Measurements from ENCODE around the gene TMSB4X. TPM values are rescaled to one million over a fixed set of nuclear protein-coding genes. Genes with fewer than 3 reads are reported as not detected.

The TMSB4X gene
- total RNA-seq, 1 experiment from 2014 or later = 1,095 TPM

DNA sequence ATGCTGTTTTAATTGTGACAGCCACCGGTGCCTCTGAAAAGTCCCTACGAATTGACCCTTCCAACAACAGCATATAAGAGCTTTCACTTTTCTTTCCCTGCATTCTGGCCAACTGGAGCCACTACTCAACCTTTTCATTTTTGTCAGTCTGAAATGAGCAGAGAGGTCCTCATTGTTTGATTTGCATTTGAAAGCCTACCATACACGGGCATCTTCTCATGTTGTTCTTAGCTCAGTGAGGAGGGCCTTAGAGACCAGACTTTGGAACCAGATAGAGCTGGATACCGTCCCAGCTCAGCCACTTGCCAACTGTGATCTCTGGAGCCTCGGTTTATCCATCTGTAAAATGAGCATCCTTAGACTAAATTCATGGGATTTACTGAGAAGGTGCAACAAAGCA lies 16.9 kb upstream of the TMSB4X start:
- Mint-ChIP-seq H3K4me3 (ENCODE audit: unreplicated experiment) (no peak overlapping the region), H3K27ac (ENCODE audit: unreplicated experiment) (no peak overlapping the region), H3K27me3 (ENCODE audit: insufficient read depth, unreplicated experiment) (no peaks in the 10 kb centered on the region), H3K4me1 (ENCODE audit: low read depth, unreplicated experiment) (no peaks in the 10 kb centered on the region), H3K9me3 (ENCODE audit: unreplicated experiment) (no peaks in the 10 kb centered on the region), H3K36me3 (ENCODE audit: insufficient read depth, unreplicated experiment) (no peaks in the 10 kb centered on the region)
- Histone ChIP-seq H3K4me3 (ENCODE audit: low read depth, low read length) (no peak overlapping the region), H3K27me3 (replicated peaks; ENCODE audit: control insufficient read depth, insufficient read depth, low read length) (no peaks in the 10 kb centered on the region), H3K4me1 (0 out of 2 replicates have a peak, but pooled peaks cover 6% of the 10 kb centered on the region), H3K9me3 (no peaks in the 10 kb centered on the region), H3K36me3 (ENCODE audit: control insufficient read depth, insufficient read depth, low read length) (no peaks in the 10 kb centered on the region)
- BruUV-seq (replicated peaks) = no TSS peak
- intact Hi-C loops (cut with micrococcal nuclease; ENCODE audit: unreplicated experiment) = no loop called here
- POLR2A ChIA-PET = no interaction called here
- CTCF ChIA-PET = no interaction called here
- TF ChIP-seq, protein P1, sequence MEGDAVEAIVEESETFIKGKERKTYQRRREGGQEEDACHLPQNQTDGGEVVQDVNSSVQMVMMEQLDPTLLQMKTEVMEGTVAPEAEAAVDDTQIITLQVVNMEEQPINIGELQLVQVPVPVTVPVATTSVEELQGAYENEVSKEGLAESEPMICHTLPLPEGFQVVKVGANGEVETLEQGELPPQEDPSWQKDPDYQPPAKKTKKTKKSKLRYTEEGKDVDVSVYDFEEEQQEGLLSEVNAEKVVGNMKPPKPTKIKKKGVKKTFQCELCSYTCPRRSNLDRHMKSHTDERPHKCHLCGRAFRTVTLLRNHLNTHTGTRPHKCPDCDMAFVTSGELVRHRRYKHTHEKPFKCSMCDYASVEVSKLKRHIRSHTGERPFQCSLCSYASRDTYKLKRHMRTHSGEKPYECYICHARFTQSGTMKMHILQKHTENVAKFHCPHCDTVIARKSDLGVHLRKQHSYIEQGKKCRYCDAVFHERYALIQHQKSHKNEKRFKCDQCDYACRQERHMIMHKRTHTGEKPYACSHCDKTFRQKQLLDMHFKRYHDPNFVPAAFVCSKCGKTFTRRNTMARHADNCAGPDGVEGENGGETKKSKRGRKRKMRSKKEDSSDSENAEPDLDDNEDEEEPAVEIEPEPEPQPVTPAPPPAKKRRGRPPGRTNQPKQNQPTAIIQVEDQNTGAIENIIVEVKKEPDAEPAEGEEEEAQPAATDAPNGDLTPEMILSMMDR (IDR thresholded peaks at IDR 0.05; ENCODE audit: insufficient read depth in 1 of 2, low read depth in 1 of 2, low read length in 1 of 2, severe bottlenecking in 1 of 2, unreplicated experiment in 1 of 2) = no peak
- no peak for DNase-seq

- Histone ChIP-seq H3K9me3 (no peaks in the 10 kb centered on the region), H3K4me3 (ENCODE audit: low read depth, low read length) (no peak overlapping the region), H3K36me3 (ENCODE audit: control insufficient read depth, insufficient read depth, low read length) (no peaks in the 10 kb centered on the region), H3K27me3 (replicated peaks; ENCODE audit: control insufficient read depth, insufficient read depth, low read length) (no peaks in the 10 kb centered on the region), H3K4me1 (0 out of 2 replicates have a peak, but pooled peaks cover 6% of the 10 kb centered on the region)
- H3K36me3 Mint-ChIP-seq (ENCODE audit: insufficient read depth, unreplicated experiment) = no peaks in the 10 kb centered on the region
- H3K4me1 Mint-ChIP-seq (ENCODE audit: low read depth, unreplicated experiment) = no peaks in the 10 kb centered on the region
- intact Hi-C loops (cut with micrococcal nuclease; ENCODE audit: unreplicated experiment) = no loop called here
- no peak overlapping the region for H3K27ac Mint-ChIP-seq (ENCODE audit: unreplicated experiment)
- H3K27me3 Mint-ChIP-seq (ENCODE audit: insufficient read depth, unreplicated experiment) = no peaks in the 10 kb centered on the region
- no peaks in the 10 kb centered on the region for H3K9me3 Mint-ChIP-seq (ENCODE audit: unreplicated experiment)
- ChIA-PET POLR2A (no interaction called here), CTCF (no interaction called here)
- H3K4me3 Mint-ChIP-seq (ENCODE audit: unreplicated experiment) = no peak overlapping the region
- BruUV-seq (replicated peaks) = no TSS peak
- TF ChIP-seq, protein P1 (IDR thresholded peaks at IDR 0.05; ENCODE audit: insufficient read depth in 1 of 2, low read depth in 1 of 2, low read length in 1 of 2, severe bottlenecking in 1 of 2, unreplicated experiment in 1 of 2) = no peak
- DNase-seq = no peak
Measured at GRCh38 chrX:12958461-12958860, 16.4 kb upstream of the TMSB4X start.

GRCh38 chrX:12961196-12961718 lies 13.7 kb upstream of the TMSB4X start:
- no peaks in the 10 kb centered on the region for H3K36me3 ChIP-seq (ENCODE audit: control insufficient read depth, insufficient read depth, low read length)
- BruUV-seq (replicated peaks) = no TSS peak
- POLR2A ChIA-PET = no interaction called here
- no peaks in the 10 kb centered on the region for H3K36me3 Mint-ChIP-seq (ENCODE audit: insufficient read depth, unreplicated experiment)
- no peak for DNase-seq
- no peaks in the 10 kb centered on the region for H3K27me3 Mint-ChIP-seq (ENCODE audit: insufficient read depth, unreplicated experiment)
- no peak overlapping the region for H3K4me3 Mint-ChIP-seq (ENCODE audit: unreplicated experiment)
- CTCF ChIA-PET = no interaction called here
- H3K27ac Mint-ChIP-seq (ENCODE audit: unreplicated experiment) = no peak overlapping the region
- no peak overlapping the region for H3K4me3 ChIP-seq (ENCODE audit: low read depth, low read length)
- 0 out of 2 replicates have a peak, but pooled peaks cover 6% of the 10 kb centered on the region for H3K4me1 ChIP-seq
- intact Hi-C loops (cut with micrococcal nuclease; ENCODE audit: unreplicated experiment) = no loop called here
- no peaks in the 10 kb centered on the region for H3K9me3 Mint-ChIP-seq (ENCODE audit: unreplicated experiment)
- no peaks in the 10 kb centered on the region for H3K9me3 ChIP-seq
- H3K27me3 ChIP-seq (replicated peaks; ENCODE audit: control insufficient read depth, insufficient read depth, low read length) = no peaks in the 10 kb centered on the region
- no peaks in the 10 kb centered on the region for H3K4me1 Mint-ChIP-seq (ENCODE audit: low read depth, unreplicated experiment)
- TF ChIP-seq, protein P1 (IDR thresholded peaks at IDR 0.05; ENCODE audit: insufficient read depth in 1 of 2, low read depth in 1 of 2, low read length in 1 of 2, severe bottlenecking in 1 of 2, unreplicated experiment in 1 of 2) = no peak
